ENCODE measurements around the gene NMU. TPM values are rescaled to one million over a fixed set of nuclear protein-coding genes. Genes with fewer than 3 reads are reported as not detected.
A peak's percentile ranks its signal among the peaks of the same experiment; 100 is the strongest.
"Not testable (repeated sequence)": the region's sequence is repeated elsewhere in the genome, so short reads cannot be mapped to it uniquely, and the experiment has no call there.

The NMU gene
- polyA plus RNA-seq, 1 donor (not counting 4 experiments of a cell fraction or from before 2014, with no cell fraction given): 12.0 TPM

DNA sequence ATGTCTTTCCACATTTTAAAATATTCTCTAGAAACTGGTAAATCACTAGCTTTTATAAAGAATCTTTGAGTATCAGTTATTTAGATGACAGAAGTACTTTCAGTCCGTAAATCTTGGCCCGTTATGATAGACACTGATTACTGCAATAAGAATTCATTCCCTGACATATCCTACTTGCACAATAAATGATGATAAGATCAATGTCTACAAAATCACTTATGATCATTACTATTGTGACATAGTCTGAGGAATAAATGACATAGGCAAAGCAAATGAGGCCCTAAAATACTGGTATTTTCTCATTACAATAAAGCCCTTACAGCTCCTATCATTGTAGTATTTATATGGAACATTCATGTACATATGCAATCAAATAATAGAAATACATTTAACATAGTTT lies 37.5 kb downstream of the NMU start:
- H3K27me3 ChIP-seq (ENCODE audit: control insufficient read depth, extremely low read depth, insufficient read depth, low read length): no peaks in the 10 kb centered on the region
- H3K9me3 ChIP-seq (ENCODE audit: control insufficient read depth, low read depth, low read length): no peaks in the 10 kb centered on the region
- no peak for DNase-seq (ENCODE audit: low read depth, low spot score)
- no peak overlapping the region for H3K27ac ChIP-seq (ENCODE audit: control insufficient read depth, insufficient read depth, low read length)
- no peaks in the 10 kb centered on the region for H3K36me3 ChIP-seq (ENCODE audit: control insufficient read depth in 2 of 2, extremely low read depth in 1 of 2, insufficient read depth in 2 of 2, low read length in 2 of 2)
- H3K4me1 ChIP-seq (ENCODE audit: control insufficient read depth, extremely low read depth, insufficient read depth, low read length): no peaks in the 10 kb centered on the region
- H3K9ac ChIP-seq (ENCODE audit: control insufficient read depth, extremely low read depth, insufficient read depth, low read length): no peak overlapping the region
- dilution Hi-C loops (cut with MboI; ENCODE audit: extremely low pct_ligation_motif_present, low sequenced_read_pairs): no loop called here
- no peaks in the 10 kb centered on the region for H4K20me1 ChIP-seq (ENCODE audit: control insufficient read depth, extremely low read depth, insufficient read depth, low read length)
- no peaks in the 10 kb centered on the region for H3K79me2 ChIP-seq (ENCODE audit: control insufficient read depth, insufficient read depth, low read length)
- H3K9me1 ChIP-seq (ENCODE audit: control insufficient read depth, extremely low read depth, insufficient read depth, low read length): no peaks in the 10 kb centered on the region
- TF ChIP-seq, protein P1, sequence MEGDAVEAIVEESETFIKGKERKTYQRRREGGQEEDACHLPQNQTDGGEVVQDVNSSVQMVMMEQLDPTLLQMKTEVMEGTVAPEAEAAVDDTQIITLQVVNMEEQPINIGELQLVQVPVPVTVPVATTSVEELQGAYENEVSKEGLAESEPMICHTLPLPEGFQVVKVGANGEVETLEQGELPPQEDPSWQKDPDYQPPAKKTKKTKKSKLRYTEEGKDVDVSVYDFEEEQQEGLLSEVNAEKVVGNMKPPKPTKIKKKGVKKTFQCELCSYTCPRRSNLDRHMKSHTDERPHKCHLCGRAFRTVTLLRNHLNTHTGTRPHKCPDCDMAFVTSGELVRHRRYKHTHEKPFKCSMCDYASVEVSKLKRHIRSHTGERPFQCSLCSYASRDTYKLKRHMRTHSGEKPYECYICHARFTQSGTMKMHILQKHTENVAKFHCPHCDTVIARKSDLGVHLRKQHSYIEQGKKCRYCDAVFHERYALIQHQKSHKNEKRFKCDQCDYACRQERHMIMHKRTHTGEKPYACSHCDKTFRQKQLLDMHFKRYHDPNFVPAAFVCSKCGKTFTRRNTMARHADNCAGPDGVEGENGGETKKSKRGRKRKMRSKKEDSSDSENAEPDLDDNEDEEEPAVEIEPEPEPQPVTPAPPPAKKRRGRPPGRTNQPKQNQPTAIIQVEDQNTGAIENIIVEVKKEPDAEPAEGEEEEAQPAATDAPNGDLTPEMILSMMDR (optimal IDR thresholded peaks at IDR 0.05 in 1 of 3, IDR thresholded peaks at IDR 0.05 in 1 of 3, conservative IDR thresholded peaks at IDR 0.05 in 1 of 3; ENCODE audit: extremely low read depth in 1 of 3, insufficient read depth in 2 of 3, low read length in 3 of 3): no peak
- no peak for TF ChIP-seq EZH2 (IDR thresholded peaks at IDR 0.05; ENCODE audit: low read length)
- H3K4me2 ChIP-seq (ENCODE audit: control insufficient read depth, extremely low read depth, insufficient read depth, low read depth, low read length): no peak overlapping the region
- H3K4me3 ChIP-seq (ENCODE audit: control insufficient read depth in 2 of 3, extremely low read depth in 1 of 3, insufficient read depth in 2 of 3, low read depth in 1 of 3, low read length in 3 of 3): no peak overlapping the region
- no peak for FAIRE-seq
- no peak overlapping the region for H2AFZ ChIP-seq (ENCODE audit: control insufficient read depth, low read length)

- Histone ChIP-seq H3K4me2 (ENCODE audit: control insufficient read depth, extremely low read depth, insufficient read depth, low read depth, low read length) (no peak within 1 kb of the TSS), H3K36me3 (ENCODE audit: control insufficient read depth in 2 of 2, extremely low read depth in 1 of 2, insufficient read depth in 2 of 2, low read length in 2 of 2) (no peaks in the 10 kb centered on the region), H3K9me1 (ENCODE audit: control insufficient read depth, extremely low read depth, insufficient read depth, low read length) (no peaks in the 10 kb centered on the region), H4K20me1 (ENCODE audit: control insufficient read depth, extremely low read depth, insufficient read depth, low read length) (no peaks in the 10 kb centered on the region), H3K27me3 (ENCODE audit: control insufficient read depth, extremely low read depth, insufficient read depth, low read length) (no peaks in the 10 kb centered on the region), H3K9me3 (ENCODE audit: control insufficient read depth, low read depth, low read length) (no peaks in the 10 kb centered on the region), H3K79me2 (ENCODE audit: control insufficient read depth, insufficient read depth, low read length) (no peaks in the 10 kb centered on the region), H3K4me3 (ENCODE audit: control insufficient read depth in 2 of 3, extremely low read depth in 1 of 3, insufficient read depth in 2 of 3, low read depth in 1 of 3, low read length in 3 of 3) (no peak within 1 kb of the TSS), H3K9ac (ENCODE audit: control insufficient read depth, extremely low read depth, insufficient read depth, low read length) (no peak within 1 kb of the TSS), H2AFZ (ENCODE audit: control insufficient read depth, low read length) (no peak within 1 kb of the TSS), H3K27ac (ENCODE audit: control insufficient read depth, insufficient read depth, low read length) (no peak within 1 kb of the TSS), H3K4me1 (ENCODE audit: control insufficient read depth, extremely low read depth, insufficient read depth, low read length) (no peaks in the 10 kb centered on the region)
- no peak for FAIRE-seq
- dilution Hi-C loops (cut with MboI; ENCODE audit: extremely low pct_ligation_motif_present, low sequenced_read_pairs): no loop called here
- TF ChIP-seq EZH2 (IDR thresholded peaks at IDR 0.05; ENCODE audit: low read length): no peak
- no peak for DNase-seq (ENCODE audit: low read depth, low spot score)
Measured at GRCh38 chr4:55592014-55592413, 44.1 kb downstream of the NMU start, which contains the start of gene PDCL2. Gene PDCL2, minus strand, starts transcription at chr4:55592245. Its CDS starts 136 bp downstream, at chr4:55592109.

DNA sequence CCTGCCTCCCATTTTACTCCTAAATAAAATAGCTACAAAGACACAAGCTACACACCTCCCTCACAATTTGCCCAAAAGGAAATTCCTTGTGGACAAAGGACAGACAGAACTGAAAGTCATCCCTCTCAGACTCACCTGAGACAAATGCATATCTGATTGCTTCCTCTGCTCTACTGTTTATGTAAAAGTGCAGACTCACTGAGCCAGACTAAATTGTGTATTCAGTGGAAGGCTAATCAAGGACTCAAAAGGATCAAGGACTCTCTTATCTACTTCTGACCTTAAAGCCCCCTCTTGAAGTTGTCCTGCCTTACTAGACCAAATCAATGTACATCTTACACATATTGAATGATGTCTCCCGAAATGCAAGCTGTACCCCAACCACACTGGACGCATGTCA lies 47.9 kb downstream of the NMU start:
- Histone ChIP-seq H3K36me3 (ENCODE audit: control insufficient read depth in 2 of 2, extremely low read depth in 1 of 2, insufficient read depth in 2 of 2, low read length in 2 of 2) (no peaks in the 10 kb centered on the region), H3K9ac (ENCODE audit: control insufficient read depth, extremely low read depth, insufficient read depth, low read length) (no peak overlapping the region), H3K4me3 (ENCODE audit: control insufficient read depth in 2 of 3, extremely low read depth in 1 of 3, insufficient read depth in 2 of 3, low read depth in 1 of 3, low read length in 3 of 3) (no peak overlapping the region), H3K27ac (ENCODE audit: control insufficient read depth, insufficient read depth, low read length) (no peak overlapping the region), H3K27me3 (ENCODE audit: control insufficient read depth, extremely low read depth, insufficient read depth, low read length) (no peaks in the 10 kb centered on the region), H3K4me1 (ENCODE audit: control insufficient read depth, extremely low read depth, insufficient read depth, low read length) (no peaks in the 10 kb centered on the region), H2AFZ (ENCODE audit: control insufficient read depth, low read length) (no peak overlapping the region), H3K79me2 (ENCODE audit: control insufficient read depth, insufficient read depth, low read length) (no peaks in the 10 kb centered on the region), H4K20me1 (ENCODE audit: control insufficient read depth, extremely low read depth, insufficient read depth, low read length) (no peaks in the 10 kb centered on the region), H3K4me2 (ENCODE audit: control insufficient read depth, extremely low read depth, insufficient read depth, low read depth, low read length) (no peak overlapping the region), H3K9me1 (ENCODE audit: control insufficient read depth, extremely low read depth, insufficient read depth, low read length) (no peaks in the 10 kb centered on the region), H3K9me3 (ENCODE audit: control insufficient read depth, low read depth, low read length) (peaks cover 2% of the 10 kb centered on the region)
- TF ChIP-seq, protein P1 (optimal IDR thresholded peaks at IDR 0.05 in 1 of 3, IDR thresholded peaks at IDR 0.05 in 1 of 3, conservative IDR thresholded peaks at IDR 0.05 in 1 of 3; ENCODE audit: extremely low read depth in 1 of 3, insufficient read depth in 2 of 3, low read length in 3 of 3): no peak
- no peak for TF ChIP-seq EZH2 (IDR thresholded peaks at IDR 0.05; ENCODE audit: low read length)
- dilution Hi-C loops (cut with MboI; ENCODE audit: extremely low pct_ligation_motif_present, low sequenced_read_pairs): no loop called here
- DNase-seq (ENCODE audit: low read depth, low spot score) (no peak), FAIRE-seq (peak; percentile 68)

- H3K79me2 ChIP-seq (ENCODE audit: control insufficient read depth, insufficient read depth, low read length); H3K27me3 ChIP-seq (ENCODE audit: control insufficient read depth, extremely low read depth, insufficient read depth, low read length); H3K9me1 ChIP-seq (ENCODE audit: control insufficient read depth, extremely low read depth, insufficient read depth, low read length); H3K9me3 ChIP-seq (ENCODE audit: control insufficient read depth, low read depth, low read length); H4K20me1 ChIP-seq (ENCODE audit: control insufficient read depth, extremely low read depth, insufficient read depth, low read length); dilution Hi-C loops (cut with MboI; ENCODE audit: extremely low pct_ligation_motif_present, low sequenced_read_pairs); H3K27ac ChIP-seq (ENCODE audit: control insufficient read depth, insufficient read depth, low read length); FAIRE-seq; DNase-seq (ENCODE audit: low read depth, low spot score); H2AFZ ChIP-seq (ENCODE audit: control insufficient read depth, low read length); H3K9ac ChIP-seq (ENCODE audit: control insufficient read depth, extremely low read depth, insufficient read depth, low read length); H3K4me2 ChIP-seq (ENCODE audit: control insufficient read depth, extremely low read depth, insufficient read depth, low read depth, low read length); H3K36me3 ChIP-seq (ENCODE audit: control insufficient read depth in 2 of 2, extremely low read depth in 1 of 2, insufficient read depth in 2 of 2, low read length in 2 of 2); H3K4me1 ChIP-seq (ENCODE audit: control insufficient read depth, extremely low read depth, insufficient read depth, low read length); H3K4me3 ChIP-seq (ENCODE audit: control insufficient read depth in 2 of 3, extremely low read depth in 1 of 3, insufficient read depth in 2 of 3, low read depth in 1 of 3, low read length in 3 of 3): not testable (repeated sequence)
Measured at GRCh38 chr4:55582773-55583172, 53.3 kb downstream of the NMU start.
